Ovary (tissue), 3 donors: ENCODE results near the gene KIAA0586.

ENCODE experiments used
- EP300 ChIP-seq: sonication (generic); formaldehyde crosslinking; IDR thresholded peaks from one replicate; pipeline ENCODE4 v1.6.1; 2017; ENCODE audit warnings: antibody characterized with exemption
- POLR2A ChIP-seq: fragments of 450-650 bp; IDR thresholded peaks from one replicate; pipeline ENCODE4 v1.6.1; 2017; ENCODE audit warnings: antibody characterized with exemption, mild to moderate bottlenecking, moderate library complexity
- TF ChIP-seq, protein P1 (sequence below), 3 donors: fragments of 450-650 bp in 2 of 3; fragments of 200-600 bp in 1 of 3; IDR thresholded peaks; one replicate each; pipeline versions ENCODE4 v1.5.1 to v1.8.0; 2016 to 2022; ENCODE audit warnings: antibody characterized with exemption in 3 of 3, mild to moderate bottlenecking in 1 of 3
- donor health status: DM: no; HTN: no; CAD: no.

GRCh38 chr14:58444627-58445026 lies 17.1 kb downstream of the KIAA0586 start:
- TF ChIP-seq, protein P1, sequence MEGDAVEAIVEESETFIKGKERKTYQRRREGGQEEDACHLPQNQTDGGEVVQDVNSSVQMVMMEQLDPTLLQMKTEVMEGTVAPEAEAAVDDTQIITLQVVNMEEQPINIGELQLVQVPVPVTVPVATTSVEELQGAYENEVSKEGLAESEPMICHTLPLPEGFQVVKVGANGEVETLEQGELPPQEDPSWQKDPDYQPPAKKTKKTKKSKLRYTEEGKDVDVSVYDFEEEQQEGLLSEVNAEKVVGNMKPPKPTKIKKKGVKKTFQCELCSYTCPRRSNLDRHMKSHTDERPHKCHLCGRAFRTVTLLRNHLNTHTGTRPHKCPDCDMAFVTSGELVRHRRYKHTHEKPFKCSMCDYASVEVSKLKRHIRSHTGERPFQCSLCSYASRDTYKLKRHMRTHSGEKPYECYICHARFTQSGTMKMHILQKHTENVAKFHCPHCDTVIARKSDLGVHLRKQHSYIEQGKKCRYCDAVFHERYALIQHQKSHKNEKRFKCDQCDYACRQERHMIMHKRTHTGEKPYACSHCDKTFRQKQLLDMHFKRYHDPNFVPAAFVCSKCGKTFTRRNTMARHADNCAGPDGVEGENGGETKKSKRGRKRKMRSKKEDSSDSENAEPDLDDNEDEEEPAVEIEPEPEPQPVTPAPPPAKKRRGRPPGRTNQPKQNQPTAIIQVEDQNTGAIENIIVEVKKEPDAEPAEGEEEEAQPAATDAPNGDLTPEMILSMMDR (IDR thresholded peaks at IDR 0.05) = no peak
- no peak for TF ChIP-seq POLR2A
- TF ChIP-seq EP300 = no peak
